Skin epidermis (tissue), 12 donors: ENCODE measurements around the gene PDE4DIP.
"Not testable (repeated sequence)": the region's sequence is repeated elsewhere in the genome, so short reads cannot be mapped to it uniquely, and the experiment has no call there.

Experiments used
- H3K27ac ChIP-seq, 21 experiments: fragments of 200-600 bp; sonication (generic) in 11 of 21; one replicate each; pipeline ENCODE4 v1.5.0; 2020; ENCODE audit warnings: mild to moderate bottlenecking in 3 of 21, inconsistent platforms in 2 of 21, moderate library complexity in 2 of 21
- H3K4me3 ChIP-seq, 7 experiments: fragments of 200-600 bp; sonication (generic) in 2 of 7; one replicate each; pipeline ENCODE4 v1.5.0; 2020; ENCODE audit warnings: inconsistent platforms in 2 of 7, mild to moderate bottlenecking in 2 of 7, moderate library complexity in 1 of 7

PDE4DIP gene

DNA sequence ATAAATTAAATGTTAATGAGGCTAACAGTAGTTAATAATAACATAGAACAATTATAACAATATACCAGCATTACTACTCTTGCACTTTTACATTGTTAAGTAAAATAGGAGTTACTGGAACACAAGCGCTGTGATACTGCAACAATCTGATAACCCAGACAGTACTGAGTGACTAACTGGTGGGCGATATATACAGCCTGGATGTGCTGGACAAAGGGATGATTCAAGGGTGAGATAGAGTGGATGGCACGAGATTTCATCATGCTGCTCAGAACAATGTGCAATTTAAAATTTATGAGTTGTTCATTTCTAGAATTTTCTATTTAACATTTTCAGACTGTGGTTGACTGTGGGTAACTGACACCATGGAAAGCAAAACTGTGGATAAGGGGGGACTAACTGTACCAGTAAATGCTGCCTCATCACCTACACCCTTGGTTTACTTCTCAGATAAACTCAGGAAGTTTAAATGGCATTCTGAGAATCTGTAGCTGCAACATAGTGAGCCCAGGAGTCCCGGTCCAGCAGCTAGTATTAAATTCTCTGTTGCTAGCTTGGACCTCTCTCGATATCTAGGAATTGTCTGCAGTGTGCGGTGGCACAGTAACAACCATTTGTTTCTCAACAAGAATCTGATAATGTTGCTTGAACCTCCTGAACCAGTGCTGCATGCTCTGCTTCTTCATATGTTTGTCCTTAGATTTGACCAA lies 24.9 kb downstream of the PDE4DIP start:
- not testable (repeated sequence) for H3K27ac ChIP-seq, H3K4me3 ChIP-seq

- not testable (repeated sequence) for H3K4me3 ChIP-seq, H3K27ac ChIP-seq
These were observed 25.4 kb downstream of the PDE4DIP start for GRCh38 chr1:148869634-148869961.

GRCh38 chr1:148874408-148875388 lies 30.5 kb downstream of the PDE4DIP start:
- not testable (repeated sequence) for H3K4me3 ChIP-seq, H3K27ac ChIP-seq

DNA sequence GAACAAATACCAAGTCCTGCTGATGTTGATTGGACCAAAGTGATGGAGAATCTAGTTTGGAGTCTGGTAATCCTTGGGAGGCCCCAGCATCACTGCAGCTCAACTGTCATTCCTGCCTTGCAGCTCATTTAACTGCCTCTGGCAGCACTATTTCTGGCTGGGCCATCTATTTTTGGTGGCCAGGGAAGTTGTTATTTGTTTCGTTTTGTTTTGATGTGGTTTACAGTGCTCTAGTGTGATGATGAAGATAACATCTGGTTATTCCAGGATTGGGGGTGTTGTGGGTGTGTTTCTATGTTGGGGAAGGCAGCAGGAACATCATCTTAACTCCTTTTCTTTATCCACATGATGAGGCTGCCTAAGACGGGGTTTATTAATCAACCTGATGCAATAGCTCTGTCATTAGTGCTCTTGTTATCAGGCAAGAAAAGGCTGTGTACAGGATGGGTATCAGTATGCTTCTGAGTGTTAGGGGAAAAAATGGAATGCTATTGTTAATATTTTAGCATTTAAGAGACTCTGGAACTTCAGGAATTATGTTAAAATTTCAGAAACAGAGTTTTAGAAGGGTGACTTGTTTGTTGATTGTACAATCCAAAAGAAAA lies 35.7 kb downstream of the PDE4DIP start:
- H3K27ac ChIP-seq, H3K4me3 ChIP-seq: not testable (repeated sequence)

GRCh38 chr1:148881261-148881660 lies 37.0 kb downstream of the PDE4DIP start:
- H3K4me3 ChIP-seq, H3K27ac ChIP-seq: not testable (repeated sequence)

DNA sequence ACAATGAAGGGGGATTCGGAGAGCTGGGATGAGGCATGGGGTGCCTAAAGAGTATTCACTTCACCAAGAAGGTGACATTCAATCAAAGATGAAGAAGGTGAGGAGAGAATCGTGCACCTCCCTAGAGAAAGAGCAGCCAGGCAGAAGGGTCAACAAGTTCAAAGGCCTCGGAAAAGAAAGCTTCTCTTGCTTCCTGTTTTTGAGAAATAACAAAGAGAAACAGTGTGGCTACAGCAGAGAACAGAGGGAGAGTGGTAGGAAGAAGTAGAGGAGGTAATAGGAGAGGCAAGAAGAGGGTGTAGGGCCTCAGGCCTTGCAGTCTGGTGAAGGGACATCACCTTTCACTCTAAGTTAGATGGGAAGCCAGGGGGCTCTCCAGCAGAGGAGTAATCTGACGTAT lies 41.0 kb downstream of the PDE4DIP start:
- not testable (repeated sequence) for H3K4me3 ChIP-seq, H3K27ac ChIP-seq

DNA sequence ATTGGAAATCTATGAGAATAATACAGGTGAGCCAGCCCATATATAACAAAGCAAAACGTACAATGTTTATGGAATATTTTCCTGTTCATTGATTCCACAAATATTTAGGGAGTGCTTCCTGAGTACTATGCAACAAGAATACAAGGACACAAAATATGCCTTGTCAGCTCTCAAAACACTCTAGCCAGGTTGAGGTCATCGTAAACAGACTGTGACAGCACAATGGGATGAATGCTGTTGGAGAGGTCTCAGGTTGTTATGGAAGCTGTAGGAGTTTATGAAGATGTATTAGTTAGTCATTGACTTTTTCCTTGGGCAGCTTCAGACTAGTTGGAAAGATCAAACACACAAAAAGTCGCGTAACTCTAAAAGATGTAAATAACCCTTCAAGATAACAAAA lies 42.1 kb downstream of the PDE4DIP start:
- H3K27ac ChIP-seq, H3K4me3 ChIP-seq: not testable (repeated sequence)

GRCh38 chr1:148888597-148888996 lies 44.4 kb downstream of the PDE4DIP start:
- not testable (repeated sequence) for H3K4me3 ChIP-seq, H3K27ac ChIP-seq

- H3K27ac ChIP-seq: not testable (repeated sequence)
These were observed 45.2 kb downstream of the PDE4DIP start for GRCh38 chr1:148889267-148890074.

GRCh38 chr1:148890075-148890568 lies 45.9 kb downstream of the PDE4DIP start:
- H3K27ac ChIP-seq, H3K4me3 ChIP-seq: not testable (repeated sequence)

More at GRCh38 chr1:148889267-148890074, 45.2 kb downstream of the PDE4DIP start:
- not testable (repeated sequence) for H3K4me3 ChIP-seq

DNA sequence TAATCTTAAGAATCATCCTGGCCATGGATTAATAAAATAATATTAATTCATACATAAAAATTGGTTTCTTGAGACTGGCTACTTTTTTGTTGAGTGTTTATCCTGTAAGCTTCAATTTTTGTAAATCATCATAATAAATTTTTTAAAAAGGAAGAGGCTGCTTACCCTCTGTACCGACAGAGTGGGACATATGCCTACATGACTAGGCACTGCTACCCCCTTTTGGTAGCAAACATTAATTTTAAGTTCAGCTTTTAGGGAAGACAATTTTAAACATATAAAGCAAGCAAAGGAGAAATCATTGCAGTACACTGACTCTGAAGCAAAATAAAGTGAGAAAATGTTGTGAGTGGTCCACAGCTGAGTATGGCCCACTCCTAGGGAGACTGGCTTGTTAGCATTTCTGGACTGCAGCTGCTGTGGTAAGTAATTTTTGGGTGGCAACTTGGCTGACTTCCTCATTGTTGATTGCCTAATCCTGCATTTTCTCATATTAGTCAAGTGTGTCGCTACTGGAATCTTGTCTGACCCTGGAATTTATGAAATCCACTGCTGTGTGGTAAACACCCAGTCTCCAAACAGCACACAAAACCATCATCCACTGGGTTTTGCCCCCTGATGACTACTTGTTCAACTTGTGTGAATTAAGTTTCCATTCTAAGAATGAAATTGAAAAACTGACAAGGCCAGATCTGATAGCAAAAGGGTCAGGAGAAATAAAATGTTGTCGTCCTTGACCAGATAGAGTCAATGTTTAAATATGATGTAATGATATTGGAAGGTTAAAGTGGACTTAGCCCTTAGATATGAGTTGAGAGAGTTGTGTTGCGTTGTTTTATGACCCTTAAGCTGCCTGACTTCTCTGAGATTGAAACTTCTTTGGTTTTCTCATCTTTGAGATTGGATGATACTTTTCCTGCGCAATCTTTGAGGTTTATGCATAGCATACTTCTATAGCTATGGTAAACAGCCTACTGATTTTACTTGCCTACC lies 50.4 kb downstream of the PDE4DIP start:
- not testable (repeated sequence) for H3K27ac ChIP-seq, H3K4me3 ChIP-seq

DNA sequence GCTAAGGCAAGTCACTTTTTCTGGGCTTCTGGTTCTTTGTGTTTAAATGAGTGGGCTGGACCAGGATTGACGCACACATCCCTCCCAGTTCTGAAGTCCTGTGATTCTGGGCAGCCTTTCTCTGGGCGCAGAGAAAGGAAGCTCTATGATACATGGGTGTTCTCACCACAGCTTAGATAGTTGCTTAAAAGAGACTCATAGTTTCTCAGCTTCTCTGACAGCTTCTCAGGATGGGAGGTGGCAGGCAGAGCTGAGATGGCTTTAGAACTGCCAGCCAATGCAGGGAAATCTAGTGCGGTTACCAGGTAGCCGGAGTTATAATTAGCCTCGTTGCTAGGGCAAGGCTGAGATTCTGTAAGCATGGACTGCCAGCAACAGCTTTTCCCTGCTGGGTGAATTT lies 55.8 kb downstream of the PDE4DIP start:
- H3K27ac ChIP-seq, H3K4me3 ChIP-seq: not testable (repeated sequence)

DNA sequence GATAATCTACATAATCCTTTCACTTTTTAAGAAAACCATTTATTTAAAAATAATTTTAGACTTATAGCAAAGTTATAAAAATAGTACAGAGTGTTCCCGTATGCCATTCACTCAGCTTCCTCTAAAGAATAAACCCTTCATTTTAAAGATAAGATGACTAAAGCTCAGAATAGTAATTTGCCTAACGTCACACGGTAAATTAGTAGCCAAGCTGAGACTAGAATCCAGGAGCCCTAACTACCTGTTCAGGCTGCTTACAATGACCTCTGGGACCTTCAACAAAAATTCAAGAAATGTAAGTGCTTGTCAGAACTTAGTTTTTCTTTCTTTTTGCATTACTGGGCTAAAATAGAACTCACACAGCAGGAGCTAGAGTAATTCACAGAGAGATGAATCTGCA lies 56.5 kb downstream of the PDE4DIP start:
- not testable (repeated sequence) for H3K27ac ChIP-seq

DNA sequence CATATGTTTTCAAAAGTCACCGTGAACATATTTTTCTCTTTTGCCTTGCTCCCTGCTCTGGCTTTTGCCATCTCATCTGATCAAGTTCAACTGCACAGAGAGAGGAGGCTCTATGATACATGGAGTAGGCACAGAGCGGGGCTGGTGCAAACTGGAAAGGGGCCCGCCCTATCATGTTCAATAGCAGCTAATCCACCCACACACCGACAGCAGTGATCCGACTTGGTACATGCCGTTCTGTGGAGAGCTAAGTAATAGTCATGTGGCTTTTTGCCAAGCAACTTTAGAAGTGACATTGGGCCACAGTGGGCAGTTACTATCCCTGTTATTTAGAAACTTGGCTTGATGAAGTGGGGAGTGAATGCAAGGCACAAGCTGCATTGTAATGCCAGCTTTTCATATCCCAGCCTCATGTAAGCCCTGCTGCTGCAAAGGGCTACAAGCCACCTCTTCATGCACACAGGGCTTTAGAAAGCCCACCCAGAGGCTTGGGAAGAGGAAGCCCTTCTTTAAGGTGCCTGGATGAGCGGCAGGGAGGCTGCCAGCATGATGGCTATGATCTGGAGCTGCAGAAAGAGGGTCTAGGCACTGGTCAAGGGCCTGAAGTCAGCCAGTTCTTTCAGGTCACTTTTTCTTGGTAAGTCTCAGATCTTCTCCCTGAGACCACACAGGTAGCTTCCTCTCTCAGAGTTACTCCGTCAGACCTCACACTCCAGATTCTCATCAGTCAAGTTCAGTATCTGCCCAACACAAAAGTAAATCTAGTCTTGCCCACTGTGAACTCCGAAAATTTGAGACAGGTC lies 57.1 kb downstream of the PDE4DIP start:
- not testable (repeated sequence) for H3K4me3 ChIP-seq, H3K27ac ChIP-seq

More for the DNA sequence above, 56.5 kb downstream of the PDE4DIP start:
- not testable (repeated sequence) for H3K4me3 ChIP-seq

DNA sequence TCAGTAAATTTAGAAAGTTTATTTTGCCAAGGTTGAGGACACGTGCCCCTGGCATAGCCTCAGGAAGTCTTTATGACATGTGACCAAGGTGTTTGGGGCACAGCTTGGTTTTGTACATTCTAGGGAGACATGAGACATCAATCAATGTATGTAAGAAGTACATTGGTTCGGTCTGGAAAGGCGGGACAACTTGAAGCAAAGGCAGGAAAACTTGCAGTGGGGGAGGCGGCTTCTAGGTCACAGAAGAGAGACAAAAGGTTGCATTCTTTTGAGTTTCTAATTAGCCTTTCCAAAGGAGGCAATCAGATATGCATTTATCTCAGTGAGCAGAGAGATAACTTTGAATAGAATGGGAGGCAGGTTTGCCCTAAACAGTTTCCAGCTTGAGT lies 57.7 kb downstream of the PDE4DIP start:
- H3K27ac ChIP-seq, H3K4me3 ChIP-seq: not testable (repeated sequence)

DNA sequence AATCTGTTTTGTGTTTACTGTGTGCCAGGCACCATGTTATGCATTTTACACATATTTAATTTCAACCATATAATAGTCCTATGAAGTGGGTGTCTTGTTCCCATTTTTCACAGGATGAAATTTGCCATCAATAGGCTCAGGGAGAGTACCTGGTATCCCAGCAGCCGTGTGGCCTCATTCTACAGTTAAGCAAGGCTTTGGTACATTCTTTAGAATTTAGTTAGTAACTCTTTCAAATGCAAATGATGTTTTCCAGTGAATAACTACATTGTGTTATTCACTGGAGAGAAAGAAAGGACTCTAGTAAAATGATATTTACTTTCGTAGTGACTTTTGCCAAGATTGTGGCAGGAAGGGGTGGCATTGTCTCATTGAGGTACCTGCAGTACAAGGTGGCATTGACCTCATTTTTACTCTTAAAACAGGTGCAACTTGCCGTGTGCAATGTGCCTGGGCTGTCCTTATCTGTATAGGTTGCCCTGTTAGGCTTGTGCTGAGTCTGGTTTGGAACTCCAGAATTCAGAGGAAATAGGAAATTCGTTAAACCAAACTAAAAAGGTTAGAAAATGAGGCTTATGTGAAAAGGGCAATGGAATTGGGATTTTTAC lies 65.1 kb downstream of the PDE4DIP start:
- not testable (repeated sequence) for H3K4me3 ChIP-seq, H3K27ac ChIP-seq

DNA sequence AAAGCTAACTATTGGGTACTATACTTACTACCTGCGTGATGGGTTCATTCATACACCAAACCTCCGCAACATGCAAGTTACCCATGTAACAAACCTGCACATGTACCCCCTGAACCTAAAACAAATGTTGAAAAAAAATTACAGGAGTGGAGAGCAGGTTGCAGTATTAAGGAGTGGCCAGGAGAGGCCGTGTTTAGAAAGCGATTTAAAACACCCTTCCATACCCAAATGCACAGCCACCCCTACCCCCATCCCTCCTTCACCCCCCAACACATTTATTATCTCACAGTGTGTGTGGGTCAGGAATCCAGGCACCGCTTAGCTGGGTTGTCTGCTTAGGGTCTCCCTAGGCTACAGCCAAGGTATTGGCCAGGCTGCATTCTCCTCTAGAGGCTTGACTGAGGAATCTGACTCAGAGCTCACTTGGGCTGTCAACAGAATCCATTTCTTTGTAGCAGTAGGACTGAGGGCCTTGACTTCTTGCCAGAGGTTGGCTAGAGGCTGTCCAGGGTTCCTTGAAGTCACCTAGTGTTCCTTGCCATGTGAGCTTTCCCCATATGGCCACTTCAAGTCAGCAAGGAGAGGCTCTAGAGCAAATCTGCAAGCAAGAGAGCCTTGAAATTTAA lies 67.2 kb downstream of the PDE4DIP start:
- not testable (repeated sequence) for H3K4me3 ChIP-seq, H3K27ac ChIP-seq
